UCSD-AML1 (cell line): Measurements from ENCODE around the gene ALAS2.
"Not testable (repeated sequence)": the region's sequence is repeated elsewhere in the genome, so short reads cannot be mapped to it uniquely, and the experiment has no call there.

Source experiments
- DNase-seq: peaks from one replicate; lab custom pipeline; 2025; ENCODE audit not compliant: unreplicated experiment; lab: John Stamatoyannopoulos, UW

Gene ALAS2

GRCh38 chrX:55030271-55031205, at the start of gene ALAS2:
Gene ALAS2, minus strand, starts transcription at chrX:55030977. Its CDS starts 4,977 bp downstream, at chrX:55026000.
- no peak for DNase-seq

GRCh38 chrX:55074851-55075467, 44.2 kb upstream of the ALAS2 start, which contains the start of gene PAGE2B:
Gene PAGE2B, plus strand, starts transcription at chrX:55075030. Its CDS starts 1,012 bp downstream, at chrX:55076042.
- DNase-seq: no peak

GRCh38 chrX:55072286-55072685, 41.5 kb upstream of the ALAS2 start:
- DNase-seq: no peak

GRCh38 chrX:55067180-55067579, 36.4 kb upstream of the ALAS2 start:
- not testable (repeated sequence) for DNase-seq

GRCh38 chrX:55057675-55058249, 27.0 kb upstream of the ALAS2 start:
- no peak for DNase-seq

GRCh38 chrX:55056820-55057674, 26.3 kb upstream of the ALAS2 start:
- no peak for DNase-seq

- not testable (repeated sequence) for DNase-seq
These were observed 19.8 kb upstream of the ALAS2 start for GRCh38 chrX:55050599-55050998.

GRCh38 chrX:55041514-55041913, 10.7 kb upstream of the ALAS2 start:
- DNase-seq: no peak

- DNase-seq: no peak
These were observed 8.7 kb upstream of the ALAS2 start for GRCh38 chrX:55039471-55039870.

- no peak for DNase-seq
These were observed 2.7 kb upstream of the ALAS2 start for GRCh38 chrX:55033429-55033828.

GRCh38 chrX:55029291-55029690, 1.5 kb downstream of the ALAS2 start:
- no peak for DNase-seq

- no peak for DNase-seq
These were observed 2.2 kb downstream of the ALAS2 start for GRCh38 chrX:55028611-55029010.

- DNase-seq: no peak
These were observed 2.7 kb downstream of the ALAS2 start for GRCh38 chrX:55028040-55028439.

- no peak for DNase-seq
These were observed 3.9 kb downstream of the ALAS2 start for GRCh38 chrX:55026840-55027239.

GRCh38 chrX:55026143-55026542, 4.6 kb downstream of the ALAS2 start:
- no peak for DNase-seq

GRCh38 chrX:55014897-55015299, 15.9 kb downstream of the ALAS2 start:
- no peak for DNase-seq

- DNase-seq: no peak
These were observed 19.5 kb downstream of the ALAS2 start for GRCh38 chrX:55011294-55011693.

- peak; percentile 16 for DNase-seq
These were observed 22.0 kb downstream of the ALAS2 start for GRCh38 chrX:55008571-55009358.

GRCh38 chrX:55007656-55008055, 23.1 kb downstream of the ALAS2 start:
- DNase-seq: no peak
